Spleen (tissue), 11 donors: ENCODE data around the gene PTAFR. TPM values are rescaled to one million over a fixed set of nuclear protein-coding genes. Genes with fewer than 3 reads are reported as not detected.

Experiments used
- DNase-seq: peaks from one replicate; pipeline ENCODE4 v3.0.0-alpha.2; 2020
- H3K27ac ChIP-seq, 8 donors: fragments of 200-600 bp; sonication (generic) in 7 of 8; 1 replicate in 4 of 8; 2 replicates in 4 of 8; pipeline versions ENCODE4 v1.5.0 to v1.8.0; 2016 to 2021; ENCODE audit warnings: inconsistent platforms in 4 of 8, mild to moderate bottlenecking in 4 of 8, moderate library complexity in 1 of 8
- H3K27me3 ChIP-seq, 7 donors: fragments of 200-600 bp; sonication (generic) in 6 of 7; replicated peaks in 1 of 7; 1 replicate in 4 of 7; 2 replicates in 3 of 7; pipeline versions ENCODE4 v1.5.0 to v1.8.0; 2016 to 2021; ENCODE audit warnings: inconsistent platforms in 3 of 7, mild to moderate bottlenecking in 1 of 7
- H3K36me3 ChIP-seq, 6 donors: fragments of 200-600 bp; sonication (generic) in 5 of 6; 1 replicate in 4 of 6; 2 replicates in 2 of 6; pipeline versions ENCODE4 v1.5.0 to v1.8.0; 2016 to 2021; ENCODE audit warnings: inconsistent platforms in 2 of 6
- H3K4me1 ChIP-seq, 6 donors: fragments of 200-600 bp; sonication (generic) in 5 of 6; 1 replicate in 3 of 6; 2 replicates in 3 of 6; pipeline versions ENCODE4 v1.5.0 to v1.8.0; 2016 to 2021; ENCODE audit warnings: inconsistent platforms in 3 of 6
- H3K4me3 ChIP-seq, 8 donors: fragments of 200-600 bp; sonication (generic) in 7 of 8; 1 replicate in 4 of 8; 2 replicates in 4 of 8; pipeline versions ENCODE4 v1.5.0 to v1.8.0; 2016 to 2021; ENCODE audit warnings: inconsistent platforms in 4 of 8, mild to moderate bottlenecking in 4 of 8, moderate library complexity in 2 of 8
- H3K9me3 ChIP-seq, 8 donors: fragments of 200-600 bp; sonication (generic) in 7 of 8; 1 replicate in 4 of 8; 2 replicates in 4 of 8; pipeline versions ENCODE4 v1.5.0 to v1.8.0; 2016 to 2021; ENCODE audit warnings: inconsistent platforms in 4 of 8
- POLR2A ChIP-seq, 3 donors: fragments of 450-650 bp; IDR thresholded peaks; one replicate each; pipeline ENCODE4 v1.5.1; 2017; ENCODE audit warnings: antibody characterized with exemption in 3 of 3, mild to moderate bottlenecking in 1 of 3
- POLR2AphosphoS5 ChIP-seq, 3 donors: sonication (generic); formaldehyde crosslinking; IDR thresholded peaks; one replicate each; pipeline ENCODE4 v1.5.1; 2017; ENCODE audit warnings: antibody characterized with exemption in 3 of 3
- WGBS, 5 donors: extraction: QIAGEN DNeasy Blood & Tissue Kit in 3 of 5; methylation state at CpG; one replicate each; pipeline versions ENCODE4 v1.1.5 to v1.1.7; 2013 to 2018; 5-methylcytosine and 5-hydroxymethylcytosine counted together
- intact Hi-C: fragments of 100-400 bp; cut with DNase I; formaldehyde crosslinking; loops from one replicate; pipeline ENCODE4 v1.15.0; 2023; ENCODE audit warnings: low total_unique reads
- polyA plus RNA-seq, 3 donors: library from polyadenylated mRNA; stranded (reverse); fragments of 200-250 nt; gene quantifications; one replicate each; pipeline ENCODE4 v1.2.1, GENCODE V29; 2013
- total RNA-seq, 7 donors: library from RNA; depleted of rRNA in 3 of 7; stranded (reverse); fragments of >200 nt in 3 of 7; fragmentation: NEBNext Ultra II Directional in 4 of 7; extraction: Animal tissue kit (Norgen Biotek cat#: 25700) in 4 of 7; gene quantifications; one replicate each; pipeline versions ENCODE4 v1.1.0 to v1.2.1, GENCODE V29; 2016 to 2021
- TF ChIP-seq, protein P1 (sequence below), 11 experiments: fragments of 200-600 bp in 7 of 11; fragments of 450-650 bp in 4 of 11; sonication (generic) in 4 of 11; IDR thresholded peaks in 8 of 11; conservative IDR thresholded peaks in 3 of 11; 1 replicate in 7 of 11; 2 replicates in 4 of 11; pipeline versions ENCODE4 v1.4.0 to v1.8.0; 2016 to 2021; ENCODE audit warnings: antibody characterized with exemption in 11 of 11, inconsistent platforms in 4 of 11, mild to moderate bottlenecking in 1 of 11
- donor health status: healthy with polysubstance abuse.
- donor health status: DM: no; HTN: no; CAD: no; lungs with moderate emphysema.
- donor health status: DM: no; HTN: no; CAD: no.
- donor health status: Bipolar disorder and iron deficiency.
- donor health status: healthy.
- donor health status: DM: no; HTN: no; CAD: no.
- donor health status: DM: yes; HTN: yes; CAD: no.

The PTAFR gene
- total and polyA plus RNA-seq, 10 donors, result 5.0 to 32.2 (median 24.0) TPM

- no peak for TF ChIP-seq POLR2AphosphoS5 (IDR thresholded peaks at IDR 0.05)
- TF ChIP-seq, protein P1, sequence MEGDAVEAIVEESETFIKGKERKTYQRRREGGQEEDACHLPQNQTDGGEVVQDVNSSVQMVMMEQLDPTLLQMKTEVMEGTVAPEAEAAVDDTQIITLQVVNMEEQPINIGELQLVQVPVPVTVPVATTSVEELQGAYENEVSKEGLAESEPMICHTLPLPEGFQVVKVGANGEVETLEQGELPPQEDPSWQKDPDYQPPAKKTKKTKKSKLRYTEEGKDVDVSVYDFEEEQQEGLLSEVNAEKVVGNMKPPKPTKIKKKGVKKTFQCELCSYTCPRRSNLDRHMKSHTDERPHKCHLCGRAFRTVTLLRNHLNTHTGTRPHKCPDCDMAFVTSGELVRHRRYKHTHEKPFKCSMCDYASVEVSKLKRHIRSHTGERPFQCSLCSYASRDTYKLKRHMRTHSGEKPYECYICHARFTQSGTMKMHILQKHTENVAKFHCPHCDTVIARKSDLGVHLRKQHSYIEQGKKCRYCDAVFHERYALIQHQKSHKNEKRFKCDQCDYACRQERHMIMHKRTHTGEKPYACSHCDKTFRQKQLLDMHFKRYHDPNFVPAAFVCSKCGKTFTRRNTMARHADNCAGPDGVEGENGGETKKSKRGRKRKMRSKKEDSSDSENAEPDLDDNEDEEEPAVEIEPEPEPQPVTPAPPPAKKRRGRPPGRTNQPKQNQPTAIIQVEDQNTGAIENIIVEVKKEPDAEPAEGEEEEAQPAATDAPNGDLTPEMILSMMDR (IDR thresholded peaks at IDR 0.05 in 8 of 11, conservative IDR thresholded peaks at IDR 0.05 in 3 of 11), result no peak
- no peak for TF ChIP-seq POLR2A (IDR thresholded peaks at IDR 0.05)
- no peak for DNase-seq
- Histone ChIP-seq H3K27ac (peak overlapping the region in 7 of 8 donors; percentile 59 to 88 (median 73)), H3K27me3 (no peaks in the 10 kb centered on the region), H3K36me3 (peaks cover 0 to 13% (median 0%) of the 10 kb centered on the region in 6 donors), H3K9me3 (no peaks in the 10 kb centered on the region), H3K4me3 (peak overlapping the region in 7 of 8 donors; percentile 9 to 64 (median 28)), H3K4me1 (peaks cover 34 to 95% (median 84%) of the 10 kb centered on the region in 6 donors)
- intact Hi-C loops, result no loop called here
- 53 to 73% (median 56%) methylated on average over 8 of the region's 8 CpGs for WGBS, 5 donors
Measured at GRCh38 chr1:28175955-28176485, 470 bp downstream of the PTAFR start.

DNA sequence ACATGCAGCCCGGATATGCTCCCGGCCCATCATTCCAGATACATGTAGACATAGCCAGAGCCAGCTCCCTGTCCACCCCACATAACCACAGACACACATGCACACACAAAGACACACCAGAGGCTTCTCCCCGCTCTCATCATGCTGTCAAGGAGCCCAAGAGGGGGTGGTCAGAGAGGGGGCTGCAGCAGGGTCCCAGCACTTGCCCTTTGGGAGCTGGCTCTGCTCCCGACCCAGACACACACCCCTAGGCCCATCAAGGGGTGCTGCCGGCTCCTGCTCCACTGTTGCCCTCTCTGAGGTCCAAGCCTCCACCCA is 2.6 kb downstream of the PTAFR start:
- Histone ChIP-seq H3K27me3 (no peaks in the 10 kb centered on the region), H3K27ac (peak overlapping the region in 6 of 8 donors; percentile 44 to 88 (median 76)), H3K9me3 (no peaks in the 10 kb centered on the region), H3K4me1 (peaks cover 26 to 98% (median 90%) of the 10 kb centered on the region in 6 donors), H3K36me3 (peaks cover 0 to 20% (median 0%) of the 10 kb centered on the region in 6 donors), H3K4me3 (peak overlapping the region in 5 of 8 donors; percentile 19 to 64 (median 37))
- 86 to 95% (median 89%) methylated on average over 2 to 5 of the region's 5 CpGs; no CpG with 5 or more reads in 1 of the 5 donors for WGBS, 5 donors
- peak; percentile 76 for DNase-seq
- no peak for TF ChIP-seq POLR2A (IDR thresholded peaks at IDR 0.05)
- TF ChIP-seq, protein P1 (IDR thresholded peaks at IDR 0.05 in 8 of 11, conservative IDR thresholded peaks at IDR 0.05 in 3 of 11), result no peak
- TF ChIP-seq POLR2AphosphoS5 (IDR thresholded peaks at IDR 0.05), result no peak
- intact Hi-C loops, result no loop called here

GRCh38 chr1:28173151-28173979 is 3.1 kb downstream of the PTAFR start:
- Histone ChIP-seq H3K27me3 (no peaks in the 10 kb centered on the region), H3K9me3 (no peaks in the 10 kb centered on the region), H3K36me3 (peaks cover 0 to 25% (median 0%) of the 10 kb centered on the region in 6 donors), H3K4me3 (peak overlapping the region in 5 of 8 donors; percentile 19 to 64 (median 37)), H3K4me1 (peaks cover 29 to 100% (median 95%) of the 10 kb centered on the region in 6 donors), H3K27ac (peak overlapping the region in 6 of 8 donors; percentile 70 to 88 (median 78))
- intact Hi-C loops, result no loop called here
- TF ChIP-seq, protein P1 (IDR thresholded peaks at IDR 0.05 in 8 of 11, conservative IDR thresholded peaks at IDR 0.05 in 3 of 11), result no peak
- WGBS, 5 donors, result 58 to 62% (median 61%) methylated on average over 11 of the region's 11 CpGs
- DNase-seq, result peak; percentile 73

DNA sequence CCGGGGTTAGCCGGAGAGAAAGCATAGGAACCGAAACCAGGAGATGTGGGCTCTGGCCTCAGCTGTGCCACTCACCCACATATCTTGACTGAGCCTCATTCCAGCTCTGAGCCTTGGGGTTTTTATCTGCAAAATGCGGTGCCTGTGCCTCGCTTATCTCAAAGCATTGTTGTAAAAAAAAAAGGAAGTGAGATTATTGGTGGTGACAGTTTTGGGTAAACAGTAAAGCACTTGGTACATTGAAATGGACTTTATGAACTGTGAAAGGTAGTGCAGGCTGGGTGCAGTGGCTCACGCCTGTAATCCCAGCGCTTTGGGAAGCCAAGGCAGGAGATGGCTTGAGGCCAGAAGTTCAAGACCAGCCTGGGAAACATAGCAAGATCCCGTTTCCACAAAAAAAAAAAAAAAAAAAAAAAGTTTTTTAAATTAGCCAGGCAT is 3.8 kb downstream of the PTAFR start:
- no peak for TF ChIP-seq POLR2A (IDR thresholded peaks at IDR 0.05)
- TF ChIP-seq, protein P1 (IDR thresholded peaks at IDR 0.05 in 8 of 11, conservative IDR thresholded peaks at IDR 0.05 in 3 of 11), result no peak
- TF ChIP-seq POLR2AphosphoS5 (IDR thresholded peaks at IDR 0.05), result peak in 1 of 3 donors; percentile 75
- Histone ChIP-seq H3K27ac (peak overlapping the region in 7 of 8 donors; percentile 3 to 88 (median 76)), H3K36me3 (peaks cover 0 to 30% (median 0%) of the 10 kb centered on the region in 6 donors), H3K9me3 (no peaks in the 10 kb centered on the region), H3K4me1 (peaks cover 29 to 98% (median 91%) of the 10 kb centered on the region in 6 donors), H3K27me3 (no peaks in the 10 kb centered on the region), H3K4me3 (peak overlapping the region in 2 of 8 donors; percentile 37 to 64)
- 9 to 22% (median 10%) methylated on average over 7 to 8 of the region's 8 CpGs for WGBS, 5 donors
- DNase-seq, result peak; percentile 81
- intact Hi-C loops, result no loop called here
